ENCODE results near the gene LIN28A. TPM values are rescaled to one million over a fixed set of nuclear protein-coding genes. Genes with fewer than 3 reads are reported as not detected.

Gene LIN28A
- total RNA-seq, 2 experiments from 2014 or later = not detected

GRCh38 chr1:26404641-26405040 lies 6.0 kb upstream of the LIN28A start:
- H3K27me3 Mint-ChIP-seq = peaks cover 46% of the 10 kb centered on the region
- H3K36me3 ChIP-seq (ENCODE audit: insufficient read depth, low read length) = no peaks in the 10 kb centered on the region
- H3K9me3 ChIP-seq (ENCODE audit: control insufficient read depth in 1 of 2, insufficient read depth in 1 of 2, low read length in 2 of 2) = peaks cover 0 to 5% of the 10 kb centered on the region in 2 experiments
- ATAC-seq (ENCODE audit: poor library complexity) = no peak
- H3K27me3 ChIP-seq (ENCODE audit: control insufficient read depth in 1 of 2, insufficient read depth in 2 of 2, low read length in 2 of 2) = peaks cover 15 to 24% of the 10 kb centered on the region in 2 experiments
- intact Hi-C loops (cut with DNase I, micrococcal nuclease) = no loop called here
- no peak for DNase-seq
- ChIA-PET POLR2A (no interaction called here), CTCF (interaction anchor here (1.5 kb wide), 1 partner anchor 13 kb away, joined by 5 read pairs; no protein-coding TSS in a partner anchor)
- no peak for TF ChIP-seq CTCF (IDR thresholded peaks at IDR 0.05)
- H3K27ac ChIP-seq (ENCODE audit: low read depth in 1 of 2, low read length in 2 of 2) = no peak overlapping the region
- H3K4me1 Mint-ChIP-seq (ENCODE audit: low read depth) = peaks cover 14% of the 10 kb centered on the region
- H3K4me3 Mint-ChIP-seq = no peak overlapping the region
- no peak overlapping the region for H3K27ac Mint-ChIP-seq
- H3K4me1 ChIP-seq (ENCODE audit: insufficient read depth, low read length) = peaks cover 14% of the 10 kb centered on the region
- no peak overlapping the region for H3K4me3 ChIP-seq (ENCODE audit: low read length)
- peaks cover 2% of the 10 kb centered on the region for H3K9me3 Mint-ChIP-seq
- H3K36me3 Mint-ChIP-seq (ENCODE audit: low read depth) = no peaks in the 10 kb centered on the region

GRCh38 chr1:26405281-26405915 lies 5.2 kb upstream of the LIN28A start:
- Mint-ChIP-seq H3K4me1 (ENCODE audit: low read depth) (peaks cover 17% of the 10 kb centered on the region), H3K36me3 (ENCODE audit: low read depth) (no peaks in the 10 kb centered on the region), H3K9me3 (peaks cover 2% of the 10 kb centered on the region), H3K27me3 (peaks cover 51% of the 10 kb centered on the region), H3K27ac (no peak overlapping the region), H3K4me3 (no peak overlapping the region)
- CTCF ChIA-PET = interaction anchor here (0.7 to 3.6 kb wide), 5 partner anchors 11 to 396 kb away, joined by 3 to 29 read pairs (median 4); no protein-coding TSS in a partner anchor
- no peak for TF ChIP-seq CTCF (IDR thresholded peaks at IDR 0.05)
- intact Hi-C loops (cut with DNase I, micrococcal nuclease) = no loop called here
- H3K36me3 ChIP-seq (ENCODE audit: insufficient read depth, low read length) = no peaks in the 10 kb centered on the region
- peaks cover 21% of the 10 kb centered on the region for H3K4me1 ChIP-seq (ENCODE audit: insufficient read depth, low read length)
- no peak overlapping the region for H3K4me3 ChIP-seq (ENCODE audit: low read length)
- peaks cover 22 to 32% of the 10 kb centered on the region in 2 experiments for H3K27me3 ChIP-seq (ENCODE audit: control insufficient read depth in 1 of 2, insufficient read depth in 2 of 2, low read length in 2 of 2)
- ATAC-seq (ENCODE audit: poor library complexity) = no peak
- no peak overlapping the region for H3K27ac ChIP-seq (ENCODE audit: low read depth in 1 of 2, low read length in 2 of 2)
- POLR2A ChIA-PET = no interaction called here
- DNase-seq = no peak
- peaks cover 0 to 5% of the 10 kb centered on the region in 2 experiments for H3K9me3 ChIP-seq (ENCODE audit: control insufficient read depth in 1 of 2, insufficient read depth in 1 of 2, low read length in 2 of 2)

- CTCF ChIA-PET = interaction anchor here (3.6 kb wide), 1 partner anchor 8 kb away, joined by 29 read pairs; no protein-coding TSS in a partner anchor
- TF ChIP-seq CTCF (IDR thresholded peaks at IDR 0.05) = no peak
- no peak overlapping the region for H3K27ac Mint-ChIP-seq
- peaks cover 31% of the 10 kb centered on the region for H3K4me1 ChIP-seq (ENCODE audit: insufficient read depth, low read length)
- H3K27ac ChIP-seq (ENCODE audit: low read depth in 1 of 2, low read length in 2 of 2) = no peak overlapping the region
- H3K9me3 Mint-ChIP-seq = peaks cover 2% of the 10 kb centered on the region
- H3K27me3 ChIP-seq (ENCODE audit: control insufficient read depth in 1 of 2, insufficient read depth in 2 of 2, low read length in 2 of 2) = peaks cover 47 to 58% of the 10 kb centered on the region in 2 experiments
- peaks cover 65% of the 10 kb centered on the region for H3K27me3 Mint-ChIP-seq
- H3K4me3 ChIP-seq (ENCODE audit: low read length) = no peak overlapping the region
- H3K4me3 Mint-ChIP-seq = peak overlapping the region; percentile 12
- ATAC-seq (ENCODE audit: poor library complexity) (peak; percentile 96), DNase-seq (peak; percentile 65 to 89 (median 77))
- POLR2A ChIA-PET = interaction anchor here (0.6 to 1.0 kb wide), 3 partner anchors 9 to 121 kb away, joined by 3 read pairs; no protein-coding TSS in a partner anchor
- H3K9me3 ChIP-seq (ENCODE audit: control insufficient read depth in 1 of 2, insufficient read depth in 1 of 2, low read length in 2 of 2) = peaks cover 0 to 23% of the 10 kb centered on the region in 2 experiments
- intact Hi-C loops (cut with DNase I, micrococcal nuclease) = loop anchor here in 1 of 2 experiments (2.0 kb wide), 1 partner anchor 34 kb away; no protein-coding TSS in a partner anchor
- no peaks in the 10 kb centered on the region for H3K36me3 ChIP-seq (ENCODE audit: insufficient read depth, low read length)
- peaks cover 30% of the 10 kb centered on the region for H3K4me1 Mint-ChIP-seq (ENCODE audit: low read depth)
- no peaks in the 10 kb centered on the region for H3K36me3 Mint-ChIP-seq (ENCODE audit: low read depth)
Observed at GRCh38 chr1:26408604-26409003, 2.0 kb upstream of the LIN28A start.
